ENCODE results near the gene DEXI. TPM values are rescaled to one million over a fixed set of nuclear protein-coding genes. Genes with fewer than 3 reads are reported as not detected.

Gene DEXI
- total RNA-seq = 44.7 and 49.9 TPM in 2 replicates
- polyA plus RNA-seq = 38.8 and 40.3 TPM in 2 replicates
- polyA plus RNA-seq (2012) = 37.5 and 44.5 TPM in 2 replicates
- polyA minus RNA-seq (ENCODE audit: low replicate concordance) = 55.4 and 70.6 TPM in 2 replicates

DNA sequence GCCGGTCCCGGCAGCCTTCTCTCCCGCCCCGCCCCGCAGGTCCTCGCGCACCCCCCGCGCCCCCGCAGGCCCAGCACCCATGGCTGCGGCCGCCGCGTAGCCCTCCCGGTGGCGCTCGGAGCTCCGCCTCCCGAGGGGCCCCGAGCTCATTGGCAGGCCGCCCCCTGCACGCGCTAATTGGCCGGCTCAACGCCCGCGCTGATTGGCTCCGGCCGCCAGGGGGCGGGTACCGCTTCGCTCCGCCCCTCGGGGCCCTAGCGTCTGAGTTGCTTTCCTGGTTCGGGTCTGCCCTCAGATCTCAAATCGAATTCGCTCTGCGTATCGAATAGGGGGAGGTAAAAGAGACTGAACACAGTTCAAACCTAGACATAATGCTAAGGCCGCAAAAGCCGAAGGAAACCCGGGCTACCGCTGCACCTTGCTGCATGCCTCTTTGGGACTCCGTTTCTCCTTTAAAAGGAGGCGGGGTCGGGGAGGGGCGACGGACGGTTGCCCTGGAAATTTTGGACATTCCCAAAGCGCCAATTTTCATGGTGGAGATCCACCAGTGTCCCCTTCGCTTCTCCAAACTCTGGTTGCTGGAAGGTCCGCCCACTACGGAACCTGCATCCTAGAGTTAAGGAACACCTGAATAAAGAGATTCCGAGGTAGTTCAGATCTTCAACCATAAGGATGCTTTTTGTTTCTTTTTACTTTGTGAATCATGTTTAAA is at the start of gene DEXI:
TSS of gene DEXI (minus strand) at position 117 of the 712 bp plus-strand sequence. CDS start 463 bp downstream, outside the sequence.
- Histone ChIP-seq H3K4me2 (ENCODE audit: extremely low read depth, insufficient read depth, low read length) (peak within 1 kb of the TSS; percentile 94), H3K4me1 (ENCODE audit: control insufficient read depth, extremely low read depth, insufficient read depth, low read length) (peaks cover 6% of the 10 kb centered on the region)

DNA sequence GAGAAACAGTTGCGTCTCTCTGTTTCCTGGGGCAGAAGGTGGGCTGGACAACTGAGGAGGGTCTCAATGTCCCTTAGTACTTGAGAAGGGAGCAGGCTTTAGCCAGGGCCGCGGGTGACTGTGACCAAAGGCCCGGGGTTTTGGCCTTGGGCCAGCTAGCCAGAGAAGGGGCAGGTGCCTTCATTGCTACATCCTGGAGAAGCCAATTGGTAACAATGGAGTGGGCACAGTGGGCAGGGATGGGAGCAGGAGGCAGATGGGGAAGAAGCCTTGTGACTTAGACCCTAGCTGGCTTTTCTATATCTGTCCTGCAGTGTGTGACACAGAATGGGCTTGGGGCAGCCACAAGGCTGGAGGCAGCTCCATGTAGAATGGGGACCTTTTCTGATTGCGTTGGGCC is 48.1 kb upstream of the DEXI start:
- no peaks in the 10 kb centered on the region for H3K27me3 ChIP-seq (ENCODE audit: control insufficient read depth, insufficient read depth, low read length)
- no peaks in the 10 kb centered on the region for H3K79me2 ChIP-seq (ENCODE audit: control insufficient read depth, insufficient read depth, low read length)
- H3K27ac ChIP-seq (ENCODE audit: insufficient read depth, low read length) = no peak overlapping the region
- H2AFZ ChIP-seq (ENCODE audit: low read length) = no peak overlapping the region
- H3K4me2 ChIP-seq (ENCODE audit: extremely low read depth, insufficient read depth, low read length) = no peak overlapping the region
- H3K4me1 ChIP-seq (ENCODE audit: control insufficient read depth, extremely low read depth, insufficient read depth, low read length) = peaks cover 14% of the 10 kb centered on the region
- H3K9ac ChIP-seq (ENCODE audit: insufficient read depth, low read length) = no peak overlapping the region
- H3K4me3 ChIP-seq (replicated peaks in 1 of 4; ENCODE audit: control extremely low read depth in 1 of 4, insufficient read depth in 1 of 4, low read depth in 3 of 4, low read length in 4 of 4) = no peak overlapping the region
- H3K9me3 ChIP-seq (ENCODE audit: control insufficient read depth, insufficient read depth, low read depth, low read length) = no peaks in the 10 kb centered on the region
- TF ChIP-seq, protein P1, sequence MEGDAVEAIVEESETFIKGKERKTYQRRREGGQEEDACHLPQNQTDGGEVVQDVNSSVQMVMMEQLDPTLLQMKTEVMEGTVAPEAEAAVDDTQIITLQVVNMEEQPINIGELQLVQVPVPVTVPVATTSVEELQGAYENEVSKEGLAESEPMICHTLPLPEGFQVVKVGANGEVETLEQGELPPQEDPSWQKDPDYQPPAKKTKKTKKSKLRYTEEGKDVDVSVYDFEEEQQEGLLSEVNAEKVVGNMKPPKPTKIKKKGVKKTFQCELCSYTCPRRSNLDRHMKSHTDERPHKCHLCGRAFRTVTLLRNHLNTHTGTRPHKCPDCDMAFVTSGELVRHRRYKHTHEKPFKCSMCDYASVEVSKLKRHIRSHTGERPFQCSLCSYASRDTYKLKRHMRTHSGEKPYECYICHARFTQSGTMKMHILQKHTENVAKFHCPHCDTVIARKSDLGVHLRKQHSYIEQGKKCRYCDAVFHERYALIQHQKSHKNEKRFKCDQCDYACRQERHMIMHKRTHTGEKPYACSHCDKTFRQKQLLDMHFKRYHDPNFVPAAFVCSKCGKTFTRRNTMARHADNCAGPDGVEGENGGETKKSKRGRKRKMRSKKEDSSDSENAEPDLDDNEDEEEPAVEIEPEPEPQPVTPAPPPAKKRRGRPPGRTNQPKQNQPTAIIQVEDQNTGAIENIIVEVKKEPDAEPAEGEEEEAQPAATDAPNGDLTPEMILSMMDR (conservative IDR thresholded peaks at IDR 0.05 in 1 of 2, IDR thresholded peaks at IDR 0.05 in 1 of 2; ENCODE audit: low read depth in 1 of 2, low read length in 2 of 2) = no peak
- no peak for TF ChIP-seq EZH2 (IDR thresholded peaks at IDR 0.05; ENCODE audit: low read length, missing control alignments)
- DNase-seq (ENCODE audit: low read depth in 2 of 2) = no peak
- peaks cover 5% of the 10 kb centered on the region for H3K36me3 ChIP-seq (ENCODE audit: control insufficient read depth, insufficient read depth, low read length)
- H4K20me1 ChIP-seq (ENCODE audit: control insufficient read depth, extremely low read depth, insufficient read depth, low read length) = no peaks in the 10 kb centered on the region

More for the DNA sequence above, at the start of gene DEXI:
- no peak for TF ChIP-seq EZH2 (IDR thresholded peaks at IDR 0.05; ENCODE audit: low read length, missing control alignments)
- TF ChIP-seq, protein P1 (conservative IDR thresholded peaks at IDR 0.05 in 1 of 2, IDR thresholded peaks at IDR 0.05 in 1 of 2; ENCODE audit: low read depth in 1 of 2, low read length in 2 of 2) = no peak
- H3K9me3 ChIP-seq (ENCODE audit: control insufficient read depth, insufficient read depth, low read depth, low read length) = no peaks in the 10 kb centered on the region
- peak within 1 kb of the TSS; percentile 97 for H2AFZ ChIP-seq (ENCODE audit: low read length)
- DNase-seq (ENCODE audit: low read depth in 2 of 2) = peak; percentile 84 to 86
- H3K4me3 ChIP-seq (replicated peaks in 1 of 4; ENCODE audit: control extremely low read depth in 1 of 4, insufficient read depth in 1 of 4, low read depth in 3 of 4, low read length in 4 of 4) = peak within 1 kb of the TSS; percentile 66 to 94 (median 85)
- no peaks in the 10 kb centered on the region for H3K27me3 ChIP-seq (ENCODE audit: control insufficient read depth, insufficient read depth, low read length)
- peaks cover 42% of the 10 kb centered on the region for H3K79me2 ChIP-seq (ENCODE audit: control insufficient read depth, insufficient read depth, low read length)
- H3K9ac ChIP-seq (ENCODE audit: insufficient read depth, low read length) = peak within 1 kb of the TSS; percentile 57
- H3K27ac ChIP-seq (ENCODE audit: insufficient read depth, low read length) = peak within 1 kb of the TSS; percentile 46
- H4K20me1 ChIP-seq (ENCODE audit: control insufficient read depth, extremely low read depth, insufficient read depth, low read length) = peaks cover 2% of the 10 kb centered on the region
- no peaks in the 10 kb centered on the region for H3K36me3 ChIP-seq (ENCODE audit: control insufficient read depth, insufficient read depth, low read length)

DNA sequence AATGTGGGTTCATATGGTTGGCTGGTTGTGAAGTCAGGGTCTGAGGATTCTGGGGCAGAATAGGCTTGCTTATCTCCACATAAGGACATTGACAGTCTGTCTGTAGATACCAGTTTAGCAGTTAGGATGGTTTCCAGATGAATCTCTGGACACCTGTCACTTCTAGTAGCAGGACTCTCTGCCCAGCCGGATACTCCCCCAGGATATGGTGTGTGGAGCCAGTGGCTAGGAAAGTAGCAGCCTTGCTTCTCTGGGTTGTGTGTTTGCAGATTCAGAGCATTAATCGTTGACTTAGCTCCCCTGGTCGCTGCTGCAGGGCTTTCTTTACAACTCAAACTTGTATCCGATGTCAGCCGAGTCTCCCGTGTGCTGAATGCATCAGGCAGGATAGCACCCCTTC is 47.3 kb upstream of the DEXI start:
- H3K79me2 ChIP-seq (ENCODE audit: control insufficient read depth, insufficient read depth, low read length) = no peaks in the 10 kb centered on the region

More for the DNA sequence above, 47.3 kb upstream of the DEXI start:
- H3K36me3 ChIP-seq (ENCODE audit: control insufficient read depth, insufficient read depth, low read length) = peaks cover 5% of the 10 kb centered on the region
- no peak overlapping the region for H2AFZ ChIP-seq (ENCODE audit: low read length)
- H3K9ac ChIP-seq (ENCODE audit: insufficient read depth, low read length) = no peak overlapping the region
- H3K4me1 ChIP-seq (ENCODE audit: control insufficient read depth, extremely low read depth, insufficient read depth, low read length) = peaks cover 15% of the 10 kb centered on the region
- DNase-seq (ENCODE audit: low read depth in 2 of 2) = no peak
- H3K4me2 ChIP-seq (ENCODE audit: extremely low read depth, insufficient read depth, low read length) = no peak overlapping the region
- H3K4me3 ChIP-seq (replicated peaks in 1 of 4; ENCODE audit: control extremely low read depth in 1 of 4, insufficient read depth in 1 of 4, low read depth in 3 of 4, low read length in 4 of 4) = no peak overlapping the region
- H3K27me3 ChIP-seq (ENCODE audit: control insufficient read depth, insufficient read depth, low read length) = no peaks in the 10 kb centered on the region
- TF ChIP-seq EZH2 (IDR thresholded peaks at IDR 0.05; ENCODE audit: low read length, missing control alignments) = no peak
- TF ChIP-seq, protein P1 (conservative IDR thresholded peaks at IDR 0.05 in 1 of 2, IDR thresholded peaks at IDR 0.05 in 1 of 2; ENCODE audit: low read depth in 1 of 2, low read length in 2 of 2) = no peak
- H4K20me1 ChIP-seq (ENCODE audit: control insufficient read depth, extremely low read depth, insufficient read depth, low read length) = no peaks in the 10 kb centered on the region
- H3K27ac ChIP-seq (ENCODE audit: insufficient read depth, low read length) = no peak overlapping the region
- no peaks in the 10 kb centered on the region for H3K9me3 ChIP-seq (ENCODE audit: control insufficient read depth, insufficient read depth, low read depth, low read length)
